Peyer's patch (tissue), 4 donors: Measurements from ENCODE around the gene PHF2.

Experiments
- CTCF ChIP-seq, 6 experiments: fragments of 450-650 bp in 4 of 6; fragments of 200-600 bp in 2 of 6; sonication (generic) in 1 of 6; IDR thresholded peaks; one replicate each; pipeline ENCODE4 v1.5.1; 2017 to 2019; ENCODE audit warnings: antibody characterized with exemption in 6 of 6, mild to moderate bottlenecking in 3 of 6, moderate library complexity in 1 of 6
- POLR2A ChIP-seq, 2 donors: fragments of 450-650 bp; IDR thresholded peaks; one replicate each; pipeline ENCODE4 v1.5.1; 2017; ENCODE audit warnings: antibody characterized with exemption in 2 of 2, mild to moderate bottlenecking in 2 of 2, moderate library complexity in 2 of 2

GRCh38 chr9:93701494-93702218, 125.3 kb downstream of the PHF2 start:
- no peak for TF ChIP-seq CTCF (IDR thresholded peaks at IDR 0.05)
- TF ChIP-seq POLR2A (IDR thresholded peaks at IDR 0.05) = no peak
